GM12891 (cell line): ENCODE data around the gene POR.

Experiments used
- PAX5 ChIP-seq: IDR thresholded peaks from 2 replicates; pipeline ENCODE4 v1.6.1; 2011; ENCODE audit warnings: low read length, moderate library complexity, mild to moderate bottlenecking; ENCODE audit not compliant: insufficient read depth, severe bottlenecking
- POLR2A ChIP-seq: IDR thresholded peaks from 2 replicates; pipeline ENCODE4 v1.6.1; 2011; ENCODE audit warnings: low read depth, low read length, control low read depth
- POLR2AphosphoS5 ChIP-seq: IDR thresholded peaks from 2 replicates; pipeline ENCODE4 v1.6.1; 2011; ENCODE audit warnings: low read depth, low read length, control low read depth
- SPI1 ChIP-seq: IDR thresholded peaks from 2 replicates; pipeline ENCODE4 v1.6.1; 2011; ENCODE audit warnings: low read depth, low read length, control low read depth
- TAF1 ChIP-seq: IDR thresholded peaks from 2 replicates; pipeline ENCODE4 v1.6.1; 2011; ENCODE audit warnings: low read depth, low read length, control low read depth

- no peak for TF ChIP-seq POLR2A
- TF ChIP-seq TAF1: no peak
- TF ChIP-seq POLR2AphosphoS5: no peak
- TF ChIP-seq SPI1: no peak
- TF ChIP-seq PAX5: no peak
Measured at GRCh38 chr7:75977743-75978142, 62.8 kb downstream of the POR start.
